NB4 (cell line): ENCODE results near the gene MYBPC2.

ENCODE experiments used
- DNase-seq: peaks from one replicate; pipeline ENCODE4 v3.0.0; 2010; ENCODE audit warnings: low read depth
- H3K4me3 ChIP-seq: one replicate; pipeline ENCODE4 v1.5.1; 2011; ENCODE audit warnings: mild to moderate bottlenecking, low read depth, low read length, moderate library complexity
- CTCF ChIP-seq: IDR thresholded peaks from one replicate; pipeline ENCODE4 v1.5.1; 2012; ENCODE audit warnings: low read depth, low read length
- MAX ChIP-seq: IDR thresholded peaks from 2 replicates; pipeline ENCODE4 v1.6.1; 2011; ENCODE audit warnings: low read depth, low read length
- MYC ChIP-seq: IDR thresholded peaks from 2 replicates; pipeline ENCODE4 v1.6.1; 2011; ENCODE audit warnings: low read depth, low read length
- POLR2A ChIP-seq: IDR thresholded peaks from 2 replicates; pipeline ENCODE4 v1.6.1; 2011; ENCODE audit warnings: mild to moderate bottlenecking; ENCODE audit not compliant: insufficient read length; ENCODE audit errors: extremely low read depth

Gene MYBPC2

GRCh38 chr19:50453243-50453642, 20.6 kb downstream of the MYBPC2 start:
- H3K4me3 ChIP-seq: no peak overlapping the region
- DNase-seq: no peak
- no peak for TF ChIP-seq MAX
- no peak for TF ChIP-seq CTCF
- no peak for TF ChIP-seq MYC
- TF ChIP-seq POLR2A: no peak

GRCh38 chr19:50455992-50456391, 23.3 kb downstream of the MYBPC2 start:
- TF ChIP-seq MAX: no peak
- no peak overlapping the region for H3K4me3 ChIP-seq
- DNase-seq: no peak

- TF ChIP-seq POLR2A: no peak
These were observed 24.6 kb downstream of the MYBPC2 start for GRCh38 chr19:50457300-50457699.

GRCh38 chr19:50458396-50459066, 25.8 kb downstream of the MYBPC2 start:
- no peak for DNase-seq
- TF ChIP-seq MYC (no peak), CTCF (no peak), MAX (no peak), POLR2A (no peak)
- H3K4me3 ChIP-seq: no peak overlapping the region

More at GRCh38 chr19:50457300-50457699, 24.6 kb downstream of the MYBPC2 start:
- DNase-seq: no peak
- H3K4me3 ChIP-seq: no peak overlapping the region

- H3K4me3 ChIP-seq: no peak overlapping the region
- DNase-seq: no peak
- TF ChIP-seq POLR2A (no peak), CTCF (no peak), MAX (no peak), MYC (no peak)
These were observed 26.4 kb downstream of the MYBPC2 start for GRCh38 chr19:50459067-50459456.

GRCh38 chr19:50459638-50460037, 26.9 kb downstream of the MYBPC2 start:
- no peak for DNase-seq
- TF ChIP-seq MYC (no peak), POLR2A (no peak), CTCF (no peak), MAX (no peak)
- no peak overlapping the region for H3K4me3 ChIP-seq
